Erythroblast (primary cell): ENCODE data around the gene MRPL11.

ENCODE experiments used
- GATA1 ChIP-seq: IDR thresholded peaks from 2 replicates; pipeline ENCODE4 v1.6.1; 2011; ENCODE audit warnings: low read depth, mild to moderate bottlenecking, control low read depth, low read length, moderate library complexity
- POLR2A ChIP-seq: IDR thresholded peaks from 2 replicates; pipeline ENCODE4 v1.6.1; 2011; ENCODE audit warnings: mild to moderate bottlenecking, low read length

- TF ChIP-seq POLR2A = no peak
- TF ChIP-seq GATA1 = no peak
Observed at GRCh38 chr11:66418168-66418985, 20.3 kb downstream of the MRPL11 start.
